ENCODE results near the gene PTGFRN.

DNA sequence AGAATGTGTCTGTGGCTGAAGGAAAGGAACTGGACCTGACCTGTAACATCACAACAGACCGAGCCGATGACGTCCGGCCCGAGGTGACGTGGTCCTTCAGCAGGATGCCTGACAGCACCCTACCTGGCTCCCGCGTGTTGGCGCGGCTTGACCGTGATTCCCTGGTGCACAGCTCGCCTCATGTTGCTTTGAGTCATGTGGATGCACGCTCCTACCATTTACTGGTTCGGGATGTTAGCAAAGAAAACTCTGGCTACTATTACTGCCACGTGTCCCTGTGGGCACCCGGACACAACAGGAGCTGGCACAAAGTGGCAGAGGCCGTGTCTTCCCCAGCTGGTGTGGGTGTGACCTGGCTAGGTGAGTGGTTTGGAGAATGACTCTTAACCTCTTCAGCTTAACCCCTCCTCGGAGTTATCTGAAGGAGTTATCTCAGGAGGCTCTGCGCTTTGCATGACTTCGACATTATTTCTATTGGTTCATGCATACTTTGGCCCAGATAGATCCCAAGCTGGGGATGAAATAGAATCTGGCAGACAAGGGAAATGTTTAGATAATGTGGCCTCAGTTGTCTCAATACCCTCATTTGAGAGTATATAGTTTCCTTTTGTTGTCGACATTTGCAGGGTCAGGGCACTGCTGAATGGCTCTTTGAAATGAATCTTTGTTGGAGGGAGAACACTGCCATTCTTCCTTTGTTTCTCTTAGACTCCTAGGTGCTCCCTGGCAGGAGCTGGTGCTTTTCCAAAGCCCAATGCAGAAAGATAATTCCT lies 39.7 kb downstream of the PTGFRN start:
- TF ChIP-seq, protein P1, sequence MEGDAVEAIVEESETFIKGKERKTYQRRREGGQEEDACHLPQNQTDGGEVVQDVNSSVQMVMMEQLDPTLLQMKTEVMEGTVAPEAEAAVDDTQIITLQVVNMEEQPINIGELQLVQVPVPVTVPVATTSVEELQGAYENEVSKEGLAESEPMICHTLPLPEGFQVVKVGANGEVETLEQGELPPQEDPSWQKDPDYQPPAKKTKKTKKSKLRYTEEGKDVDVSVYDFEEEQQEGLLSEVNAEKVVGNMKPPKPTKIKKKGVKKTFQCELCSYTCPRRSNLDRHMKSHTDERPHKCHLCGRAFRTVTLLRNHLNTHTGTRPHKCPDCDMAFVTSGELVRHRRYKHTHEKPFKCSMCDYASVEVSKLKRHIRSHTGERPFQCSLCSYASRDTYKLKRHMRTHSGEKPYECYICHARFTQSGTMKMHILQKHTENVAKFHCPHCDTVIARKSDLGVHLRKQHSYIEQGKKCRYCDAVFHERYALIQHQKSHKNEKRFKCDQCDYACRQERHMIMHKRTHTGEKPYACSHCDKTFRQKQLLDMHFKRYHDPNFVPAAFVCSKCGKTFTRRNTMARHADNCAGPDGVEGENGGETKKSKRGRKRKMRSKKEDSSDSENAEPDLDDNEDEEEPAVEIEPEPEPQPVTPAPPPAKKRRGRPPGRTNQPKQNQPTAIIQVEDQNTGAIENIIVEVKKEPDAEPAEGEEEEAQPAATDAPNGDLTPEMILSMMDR (conservative IDR thresholded peaks at IDR 0.05; ENCODE audit: low read depth, low read length): no peak
- TF ChIP-seq CEBPB (IDR thresholded peaks at IDR 0.05; ENCODE audit: low read depth, low read length): no peak
- TF ChIP-seq POLR2A (IDR thresholded peaks at IDR 0.05; ENCODE audit: low read depth, low read length): no peak
